Measurements from ENCODE around the gene LYPD3.
"Not testable (repeated sequence)": the region's sequence is repeated elsewhere in the genome, so short reads cannot be mapped to it uniquely, and the experiment has no call there.

Gene LYPD3

DNA sequence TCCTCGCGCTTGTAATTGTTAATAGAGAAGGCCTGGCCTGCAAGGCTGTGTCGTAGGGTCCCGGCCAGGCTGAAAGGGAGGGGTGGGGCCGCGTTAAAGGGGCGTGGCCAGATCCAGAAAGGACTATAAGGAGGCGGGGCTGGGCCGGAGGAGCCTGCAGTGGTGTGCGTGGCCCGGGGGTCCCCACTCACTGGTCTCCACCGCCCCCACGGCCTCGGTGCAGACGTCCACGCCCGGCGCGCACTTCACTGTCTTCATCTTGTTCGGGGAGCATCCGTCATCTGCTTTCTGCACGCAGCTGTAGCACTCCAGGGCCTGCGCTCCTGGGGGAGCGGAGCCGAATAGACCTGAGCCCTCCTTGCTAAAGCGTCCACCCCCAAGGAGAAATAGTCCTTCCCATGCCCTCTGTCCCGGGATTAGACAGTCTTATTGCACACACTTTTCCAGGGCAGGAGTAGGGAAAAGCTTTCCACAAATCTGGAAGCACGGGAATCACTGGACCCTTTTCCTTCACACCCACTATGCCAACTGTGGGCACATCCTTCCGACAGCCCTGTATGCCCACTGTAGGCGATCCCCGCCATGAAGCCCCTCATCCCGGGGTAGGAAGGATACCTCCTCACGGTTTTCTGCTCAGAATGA lies 1.2 kb downstream of the LYPD3 start:
- intact Hi-C loops (cut with DNase I), result no loop called here
- DNase-seq, result peak in 8 of 10 donors; percentile 39 to 93 (median 62)

- DNase-seq, result peak; percentile 72 to 98 (median 84)
- intact Hi-C loops (cut with DNase I), result no loop called here
Observed at GRCh38 chr19:43463381-43464133, 1.9 kb downstream of the LYPD3 start.

- intact Hi-C loops (cut with DNase I), result no loop called here
- DNase-seq, result no peak
Observed at GRCh38 chr19:43462785-43463380, 2.5 kb downstream of the LYPD3 start.

DNA sequence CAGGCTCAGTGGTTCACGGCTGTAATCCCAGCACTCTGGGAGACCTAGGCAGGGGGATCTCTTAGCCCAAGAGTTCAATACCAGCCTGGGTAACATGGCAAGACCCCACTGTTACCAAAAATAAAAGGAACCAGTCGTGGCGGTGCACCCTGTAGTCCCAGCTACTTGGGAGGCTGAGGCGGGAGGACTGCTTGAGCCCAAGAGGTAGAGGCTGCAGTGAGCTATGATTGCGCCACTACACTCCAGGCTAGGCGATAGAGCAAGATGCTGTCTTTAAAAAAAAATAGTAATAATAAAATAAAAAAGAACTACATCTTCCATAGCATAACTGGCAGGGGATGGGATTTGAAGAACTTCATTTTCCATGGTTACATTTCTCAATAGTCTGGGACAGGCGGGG lies 3.0 kb downstream of the LYPD3 start:
- DNase-seq, result peak in 1 of 10 donors; percentile 13
- intact Hi-C loops (cut with DNase I), result no loop called here

DNA sequence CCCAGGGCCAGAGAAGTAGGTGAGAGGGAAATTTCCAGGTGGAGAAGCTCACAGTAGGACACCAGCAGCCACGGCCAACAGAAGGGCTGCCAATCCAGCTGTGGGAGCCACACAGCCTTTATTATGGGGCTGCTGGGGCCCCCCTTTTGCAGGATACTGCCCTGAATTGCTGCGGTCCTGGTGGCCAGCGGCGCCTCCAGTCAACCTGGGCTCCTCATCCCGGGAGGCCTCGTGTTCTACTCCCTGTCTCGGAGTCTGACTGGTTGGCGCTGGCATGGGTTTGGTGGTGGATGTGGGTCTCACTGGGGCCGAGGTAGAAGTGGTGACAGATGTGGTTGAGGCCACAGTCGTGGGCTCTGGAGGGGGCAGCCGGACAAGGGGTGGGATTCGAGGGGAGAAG lies 4.1 kb downstream of the LYPD3 start:
- intact Hi-C loops (cut with DNase I), result no loop called here

DNA sequence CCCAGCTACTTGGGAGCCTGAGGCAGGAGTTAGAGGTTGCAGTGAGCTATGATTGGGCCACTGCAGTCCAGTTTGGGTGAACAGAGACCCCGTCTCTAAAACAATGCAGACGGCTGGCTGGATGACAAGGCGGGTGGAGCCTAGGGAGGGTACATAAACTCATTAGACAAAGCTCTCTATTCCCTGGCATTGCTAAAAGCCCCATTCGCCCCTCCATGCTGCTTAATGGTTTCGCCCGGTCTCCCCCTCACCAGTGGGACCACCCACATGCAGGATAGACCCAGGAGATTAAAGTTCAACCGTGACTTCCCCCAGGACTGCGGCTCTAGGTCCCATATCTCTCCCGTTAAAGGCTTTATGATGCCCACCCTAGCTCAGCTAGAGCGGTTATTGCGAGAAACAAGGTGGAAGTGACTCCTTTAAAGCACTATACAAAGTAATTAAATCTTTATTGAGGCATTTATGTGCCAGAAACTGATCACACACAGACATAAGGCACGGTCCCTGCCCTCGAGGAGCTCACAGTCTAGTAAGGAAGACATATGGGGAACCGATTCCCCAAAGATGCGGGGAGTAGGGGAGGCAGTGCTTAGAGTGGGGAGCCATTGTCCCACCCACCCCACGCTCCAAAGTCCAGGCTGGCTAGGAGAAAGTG lies 4.9 kb downstream of the LYPD3 start:
- intact Hi-C loops (cut with DNase I), result no loop called here
- peak in 2 of 10 donors; percentile 9 to 30 for DNase-seq

More for the DNA sequence above, 4.1 kb downstream of the LYPD3 start:
- peak in 1 of 10 donors; percentile 83 for DNase-seq

GRCh38 chr19:43457809-43458208 lies 7.6 kb downstream of the LYPD3 start:
- intact Hi-C loops (cut with DNase I), result no loop called here
- no peak for DNase-seq

GRCh38 chr19:43455321-43456113 lies 9.9 kb downstream of the LYPD3 start:
- peak in 1 of 10 donors; percentile 12 for DNase-seq
- intact Hi-C loops (cut with DNase I), result no loop called here

- intact Hi-C loops (cut with DNase I), result no loop called here
- no peak for DNase-seq
Observed at GRCh38 chr19:43454031-43454430, 11.4 kb downstream of the LYPD3 start.

DNA sequence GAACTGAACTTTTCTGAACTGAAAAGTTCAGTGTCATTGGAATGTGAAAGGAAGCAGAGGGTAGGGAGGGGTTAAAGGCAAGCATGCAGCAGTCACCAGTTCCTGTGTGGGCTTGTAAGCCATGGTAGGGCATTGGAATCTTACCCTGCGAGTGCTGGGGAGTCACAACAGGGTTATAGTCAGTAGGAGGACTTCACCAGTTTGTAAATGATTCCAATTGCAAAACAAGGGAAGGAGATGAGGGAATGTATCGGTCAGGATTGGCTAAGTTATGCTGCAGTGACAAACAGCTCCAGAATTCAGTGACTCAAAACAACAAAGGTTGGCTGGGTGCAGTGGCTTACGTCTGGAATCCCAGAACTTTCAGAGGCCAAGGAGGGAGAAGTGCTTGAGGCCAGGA lies 12.8 kb downstream of the LYPD3 start:
- no peak for DNase-seq
- intact Hi-C loops (cut with DNase I), result no loop called here

DNA sequence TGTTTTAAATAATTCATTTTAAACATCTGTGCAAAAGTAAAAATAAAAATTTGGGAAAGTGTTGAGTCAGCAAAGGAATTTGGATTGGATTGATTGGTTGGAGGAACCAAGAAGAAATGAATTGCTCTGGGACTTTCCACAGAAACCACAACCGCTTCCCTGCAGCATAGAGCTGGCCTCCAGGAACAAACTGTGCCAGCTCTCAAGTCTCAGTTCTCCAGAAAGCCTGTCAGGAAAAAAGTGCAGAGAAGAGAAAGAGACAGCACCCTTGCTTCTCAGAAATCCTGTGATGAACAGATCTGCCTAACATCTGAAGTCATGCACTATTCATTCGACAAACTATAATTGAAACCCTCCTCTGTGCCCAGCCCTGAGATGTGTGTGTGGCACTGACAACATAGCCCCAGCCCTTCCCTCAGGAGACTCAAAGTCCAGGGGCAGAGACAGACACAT lies 14.8 kb downstream of the LYPD3 start:
- intact Hi-C loops (cut with DNase I), result no loop called here
- peak in 2 of 10 donors; percentile 14 to 15 for DNase-seq

GRCh38 chr19:43447655-43448054 lies 17.8 kb downstream of the LYPD3 start:
- intact Hi-C loops (cut with DNase I), result loop anchor here (1.0 to 5.0 kb wide), 2 partner anchors 55 to 72 kb away; partner anchors contain the start of gene PHLDB3
- peak in 1 of 10 donors; percentile 7 for DNase-seq

GRCh38 chr19:43446746-43447489 lies 18.5 kb downstream of the LYPD3 start:
- intact Hi-C loops (cut with DNase I), result loop anchor here (1.0 to 5.0 kb wide), 2 partner anchors 55 to 72 kb away; partner anchors contain the start of gene PHLDB3
- peak; percentile 65 to 98 (median 84) for DNase-seq

DNA sequence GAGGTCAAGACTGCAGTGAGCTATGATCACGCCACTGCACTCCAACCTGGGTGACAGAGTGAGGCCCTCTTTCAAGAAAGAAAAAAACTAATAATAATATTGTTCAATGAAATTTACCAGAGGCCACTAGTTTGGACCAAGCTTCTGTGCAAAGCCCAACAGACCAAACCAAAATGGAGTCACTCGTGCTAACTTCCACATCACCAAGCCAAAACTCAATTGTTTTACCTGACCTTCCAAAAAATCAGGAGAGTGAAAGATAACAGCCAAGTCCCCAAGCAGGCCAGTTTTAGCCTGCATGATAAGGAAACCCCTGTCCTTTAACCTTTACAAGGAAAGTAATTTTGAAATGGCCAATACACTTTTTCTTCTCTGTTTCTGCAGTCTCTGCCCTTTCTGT lies 20.0 kb downstream of the LYPD3 start:
- intact Hi-C loops (cut with DNase I), result loop anchor here (5.0 kb wide), 1 partner anchor 57 kb away; the partner anchor contains the start of gene PHLDB3

DNA sequence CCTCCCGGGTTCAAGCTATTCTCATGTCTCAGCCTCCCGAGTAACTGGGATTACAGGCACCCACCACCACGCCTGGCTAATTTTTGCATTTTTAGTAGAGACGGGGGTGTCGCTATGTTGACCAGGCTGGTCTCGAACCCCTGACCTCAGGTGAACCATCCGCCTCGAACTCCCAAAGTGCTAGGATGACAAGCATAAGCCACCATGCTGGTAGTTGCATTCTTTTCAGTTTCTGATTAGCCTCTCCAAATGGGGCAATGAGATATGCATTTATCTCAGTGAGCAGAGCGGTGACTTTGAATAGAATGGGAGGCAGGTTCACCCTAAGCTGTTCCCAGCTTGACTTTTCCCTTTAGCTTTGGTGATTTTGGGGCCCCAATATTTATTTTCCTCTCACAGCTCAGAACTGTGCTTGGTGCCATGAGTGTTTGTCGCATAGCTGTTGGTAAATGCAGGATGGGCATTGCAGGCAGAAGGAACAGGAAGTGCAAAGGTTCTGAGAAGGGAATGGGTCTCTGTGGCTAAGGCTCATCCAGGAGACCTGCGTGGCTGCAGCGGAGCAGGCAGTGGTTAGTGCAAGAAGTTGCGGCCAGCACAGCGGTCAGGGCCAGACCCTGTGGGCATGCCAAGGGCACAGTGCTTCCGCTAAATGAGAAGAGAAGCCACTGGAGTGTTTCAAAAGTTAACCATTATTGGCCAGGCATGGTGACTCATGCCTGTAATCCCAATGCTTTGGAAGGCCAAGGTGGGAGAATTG lies 20.7 kb downstream of the LYPD3 start:
- intact Hi-C loops (cut with DNase I), result loop anchor here (5.0 kb wide), 1 partner anchor 58 kb away; the partner anchor contains the start of gene PHLDB3
- no peak for DNase-seq

More for the DNA sequence above, 20.0 kb downstream of the LYPD3 start:
- DNase-seq, result no peak

- not testable (repeated sequence) for DNase-seq
Observed at GRCh38 chr19:43444091-43444490, 21.3 kb downstream of the LYPD3 start.

GRCh38 chr19:43441716-43442115 lies 23.7 kb downstream of the LYPD3 start:
- DNase-seq, result no peak
- intact Hi-C loops (cut with DNase I), result no loop called here

More at GRCh38 chr19:43444091-43444490, 21.3 kb downstream of the LYPD3 start:
- intact Hi-C loops (cut with DNase I), result not testable (repeated sequence)

- intact Hi-C loops (cut with DNase I), result no loop called here
- no peak for DNase-seq
Observed at GRCh38 chr19:43439709-43440063, 25.7 kb downstream of the LYPD3 start.
